HG03565 (cell line): ENCODE measurements around the gene PRKCH.

Source experiments
- ATAC-seq: cut with Tn5 transposase; IDR thresholded peaks from one replicate; pipeline ENCODE4 v1.9.1; 2021; ENCODE audit warnings: mild to moderate bottlenecking, moderate library complexity; ENCODE audit not compliant: unreplicated experiment

Gene PRKCH

GRCh38 chr14:61335049-61335448, 13.7 kb downstream of the PRKCH start:
- no peak for ATAC-seq

- no peak for ATAC-seq
Measured at GRCh38 chr14:61335671-61336275, 14.4 kb downstream of the PRKCH start.

- ATAC-seq: no peak
Measured at GRCh38 chr14:61337893-61338292, 16.5 kb downstream of the PRKCH start.

- ATAC-seq: no peak
Measured at GRCh38 chr14:61338457-61338856, 17.1 kb downstream of the PRKCH start.

GRCh38 chr14:61341275-61342206, 20.2 kb downstream of the PRKCH start:
- ATAC-seq: no peak

- ATAC-seq: no peak
Measured at GRCh38 chr14:61342486-61342885, 21.1 kb downstream of the PRKCH start.

- ATAC-seq: no peak
Measured at GRCh38 chr14:61342932-61343331, 21.6 kb downstream of the PRKCH start.

- ATAC-seq: no peak
Measured at GRCh38 chr14:61343471-61343870, 22.1 kb downstream of the PRKCH start.

GRCh38 chr14:61343991-61344405, 22.6 kb downstream of the PRKCH start:
- no peak for ATAC-seq

- peak; percentile 31 for ATAC-seq
Measured at GRCh38 chr14:61344437-61345150, 23.2 kb downstream of the PRKCH start.

GRCh38 chr14:61345151-61345482, 23.7 kb downstream of the PRKCH start:
- no peak for ATAC-seq

GRCh38 chr14:61346221-61346620, 24.8 kb downstream of the PRKCH start:
- no peak for ATAC-seq

GRCh38 chr14:61346793-61347192, 25.4 kb downstream of the PRKCH start:
- ATAC-seq: no peak

- no peak for ATAC-seq
Measured at GRCh38 chr14:61347826-61348443, 26.6 kb downstream of the PRKCH start.

GRCh38 chr14:61350427-61351270, 29.3 kb downstream of the PRKCH start:
- no peak for ATAC-seq

- ATAC-seq: no peak
Measured at GRCh38 chr14:61351477-61351876, 30.1 kb downstream of the PRKCH start.

GRCh38 chr14:61355892-61356325, 34.5 kb downstream of the PRKCH start:
- ATAC-seq: no peak

GRCh38 chr14:61357123-61357522, 35.7 kb downstream of the PRKCH start:
- ATAC-seq: no peak

GRCh38 chr14:61358554-61359226, 37.3 kb downstream of the PRKCH start:
- ATAC-seq: no peak
